ENCODE data around the gene GULP1. TPM values are rescaled to one million over a fixed set of nuclear protein-coding genes. Genes with fewer than 3 reads are reported as not detected.

Gene GULP1
- total and polyA plus RNA-seq, 2 experiments from 2014 or later: 94.6 to 181 TPM

DNA sequence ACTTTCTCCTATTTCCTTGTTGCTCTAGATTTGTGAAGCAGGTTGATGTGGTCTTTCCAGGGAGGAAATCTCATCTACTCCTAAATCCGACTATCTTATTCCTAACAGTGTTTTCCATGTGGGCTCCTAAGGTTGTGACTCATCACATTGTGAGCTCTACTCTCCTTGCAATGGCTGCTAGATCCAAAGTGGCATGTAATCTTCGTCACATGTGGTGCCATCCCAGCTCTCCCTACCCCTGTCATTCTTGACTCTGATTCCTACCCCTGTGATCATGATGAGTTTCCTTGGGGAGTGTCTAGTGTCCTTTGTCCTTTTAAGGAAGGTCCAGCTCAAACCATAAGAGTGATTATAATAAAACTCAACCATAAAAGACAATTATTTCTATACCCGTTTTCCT lies 47.3 kb upstream of the GULP1 start:
- Mint-ChIP-seq H3K9me3 (peaks cover 5% of the 10 kb centered on the region), H3K4me3 (no peak overlapping the region), H3K36me3 (ENCODE audit: low read depth) (peaks cover 15% of the 10 kb centered on the region), H3K27me3 (ENCODE audit: insufficient read depth, low read depth, poor library complexity) (peaks cover 2% of the 10 kb centered on the region), H3K27ac (peak overlapping the region; percentile 68), H3K4me1 (peaks cover 16% of the 10 kb centered on the region)
- Histone ChIP-seq H3K27me3 (ENCODE audit: insufficient read depth) (no peaks in the 10 kb centered on the region), H3K9me2 (ENCODE audit: insufficient read depth) (no peaks in the 10 kb centered on the region), H3K36me3 (ENCODE audit: insufficient read depth) (no peaks in the 10 kb centered on the region), H4K20me1 (replicated peaks; ENCODE audit: insufficient read depth) (no peaks in the 10 kb centered on the region), H3K4me2 (no peak overlapping the region), H2AFZ (peak overlapping the region; percentile 78; the same call in 1 of the 2 replicates), H3F3A (replicated peaks; ENCODE audit: low read depth) (no peaks in the 10 kb centered on the region), H3K27ac (ENCODE audit: low read depth) (no peak overlapping the region), H3K4me1 (ENCODE audit: insufficient read depth) (peaks cover 17% of the 10 kb centered on the region; the same call in 1 of the 2 replicates), H3K79me2 (replicated peaks; ENCODE audit: insufficient read depth) (no peaks in the 10 kb centered on the region), H3K4me3 (no peak overlapping the region)
- ATAC-seq: no peak
- TF ChIP-seq EZH2 (IDR thresholded peaks at IDR 0.05; ENCODE audit: low read depth, unreplicated experiment) (no peak), NANOG (IDR thresholded peaks at IDR 0.05; ENCODE audit: borderline replicate concordance) (no peak), POLR2AphosphoS5 (IDR thresholded peaks at IDR 0.05; ENCODE audit: low read depth) (no peak)
- TF ChIP-seq, protein P1, sequence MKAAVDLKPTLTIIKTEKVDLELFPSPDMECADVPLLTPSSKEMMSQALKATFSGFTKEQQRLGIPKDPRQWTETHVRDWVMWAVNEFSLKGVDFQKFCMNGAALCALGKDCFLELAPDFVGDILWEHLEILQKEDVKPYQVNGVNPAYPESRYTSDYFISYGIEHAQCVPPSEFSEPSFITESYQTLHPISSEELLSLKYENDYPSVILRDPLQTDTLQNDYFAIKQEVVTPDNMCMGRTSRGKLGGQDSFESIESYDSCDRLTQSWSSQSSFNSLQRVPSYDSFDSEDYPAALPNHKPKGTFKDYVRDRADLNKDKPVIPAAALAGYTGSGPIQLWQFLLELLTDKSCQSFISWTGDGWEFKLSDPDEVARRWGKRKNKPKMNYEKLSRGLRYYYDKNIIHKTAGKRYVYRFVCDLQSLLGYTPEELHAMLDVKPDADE (IDR thresholded peaks at IDR 0.05): no peak
- TF ChIP-seq, protein P2, sequence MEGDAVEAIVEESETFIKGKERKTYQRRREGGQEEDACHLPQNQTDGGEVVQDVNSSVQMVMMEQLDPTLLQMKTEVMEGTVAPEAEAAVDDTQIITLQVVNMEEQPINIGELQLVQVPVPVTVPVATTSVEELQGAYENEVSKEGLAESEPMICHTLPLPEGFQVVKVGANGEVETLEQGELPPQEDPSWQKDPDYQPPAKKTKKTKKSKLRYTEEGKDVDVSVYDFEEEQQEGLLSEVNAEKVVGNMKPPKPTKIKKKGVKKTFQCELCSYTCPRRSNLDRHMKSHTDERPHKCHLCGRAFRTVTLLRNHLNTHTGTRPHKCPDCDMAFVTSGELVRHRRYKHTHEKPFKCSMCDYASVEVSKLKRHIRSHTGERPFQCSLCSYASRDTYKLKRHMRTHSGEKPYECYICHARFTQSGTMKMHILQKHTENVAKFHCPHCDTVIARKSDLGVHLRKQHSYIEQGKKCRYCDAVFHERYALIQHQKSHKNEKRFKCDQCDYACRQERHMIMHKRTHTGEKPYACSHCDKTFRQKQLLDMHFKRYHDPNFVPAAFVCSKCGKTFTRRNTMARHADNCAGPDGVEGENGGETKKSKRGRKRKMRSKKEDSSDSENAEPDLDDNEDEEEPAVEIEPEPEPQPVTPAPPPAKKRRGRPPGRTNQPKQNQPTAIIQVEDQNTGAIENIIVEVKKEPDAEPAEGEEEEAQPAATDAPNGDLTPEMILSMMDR (conservative IDR thresholded peaks at IDR 0.05; ENCODE audit: low read depth in 2 of 2): no peak
- no peak for DNase-seq (ENCODE audit: low spot score)

DNA sequence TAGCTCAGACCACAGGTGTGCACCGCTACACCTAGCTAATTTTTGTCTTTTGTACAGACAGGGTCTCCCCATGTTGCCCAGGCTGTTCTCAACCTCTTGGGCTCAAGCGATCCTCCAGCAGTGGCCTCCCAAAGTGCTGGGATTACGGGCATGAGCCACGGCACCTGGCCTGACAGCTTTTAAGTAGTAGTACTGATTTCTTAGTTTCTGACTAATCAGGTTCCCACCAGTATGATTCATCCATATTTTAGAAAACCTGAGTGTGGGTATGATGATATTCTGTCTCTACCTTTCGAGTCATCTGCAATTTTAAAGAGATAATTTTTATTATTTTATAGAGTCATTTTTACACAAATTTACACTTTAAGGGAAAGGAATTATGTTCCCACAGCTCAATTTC lies 46.4 kb upstream of the GULP1 start:
- TF ChIP-seq, protein P3, sequence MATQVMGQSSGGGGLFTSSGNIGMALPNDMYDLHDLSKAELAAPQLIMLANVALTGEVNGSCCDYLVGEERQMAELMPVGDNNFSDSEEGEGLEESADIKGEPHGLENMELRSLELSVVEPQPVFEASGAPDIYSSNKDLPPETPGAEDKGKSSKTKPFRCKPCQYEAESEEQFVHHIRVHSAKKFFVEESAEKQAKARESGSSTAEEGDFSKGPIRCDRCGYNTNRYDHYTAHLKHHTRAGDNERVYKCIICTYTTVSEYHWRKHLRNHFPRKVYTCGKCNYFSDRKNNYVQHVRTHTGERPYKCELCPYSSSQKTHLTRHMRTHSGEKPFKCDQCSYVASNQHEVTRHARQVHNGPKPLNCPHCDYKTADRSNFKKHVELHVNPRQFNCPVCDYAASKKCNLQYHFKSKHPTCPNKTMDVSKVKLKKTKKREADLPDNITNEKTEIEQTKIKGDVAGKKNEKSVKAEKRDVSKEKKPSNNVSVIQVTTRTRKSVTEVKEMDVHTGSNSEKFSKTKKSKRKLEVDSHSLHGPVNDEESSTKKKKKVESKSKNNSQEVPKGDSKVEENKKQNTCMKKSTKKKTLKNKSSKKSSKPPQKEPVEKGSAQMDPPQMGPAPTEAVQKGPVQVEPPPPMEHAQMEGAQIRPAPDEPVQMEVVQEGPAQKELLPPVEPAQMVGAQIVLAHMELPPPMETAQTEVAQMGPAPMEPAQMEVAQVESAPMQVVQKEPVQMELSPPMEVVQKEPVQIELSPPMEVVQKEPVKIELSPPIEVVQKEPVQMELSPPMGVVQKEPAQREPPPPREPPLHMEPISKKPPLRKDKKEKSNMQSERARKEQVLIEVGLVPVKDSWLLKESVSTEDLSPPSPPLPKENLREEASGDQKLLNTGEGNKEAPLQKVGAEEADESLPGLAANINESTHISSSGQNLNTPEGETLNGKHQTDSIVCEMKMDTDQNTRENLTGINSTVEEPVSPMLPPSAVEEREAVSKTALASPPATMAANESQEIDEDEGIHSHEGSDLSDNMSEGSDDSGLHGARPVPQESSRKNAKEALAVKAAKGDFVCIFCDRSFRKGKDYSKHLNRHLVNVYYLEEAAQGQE (IDR thresholded peaks at IDR 0.05; ENCODE audit: unreplicated experiment): no peak
- TF ChIP-seq, protein P1 (IDR thresholded peaks at IDR 0.05): no peak
- H3K4me2 ChIP-seq: no peak overlapping the region
- ATAC-seq (no peak), DNase-seq (ENCODE audit: low spot score) (no peak)
- no peak overlapping the region for H3K4me3 ChIP-seq
- Mint-ChIP-seq H3K27ac (no peak overlapping the region), H3K36me3 (ENCODE audit: low read depth) (peaks cover 6% of the 10 kb centered on the region), H3K27me3 (ENCODE audit: insufficient read depth, low read depth, poor library complexity) (peaks cover 2% of the 10 kb centered on the region), H3K9me3 (no peaks in the 10 kb centered on the region), H3K4me3 (no peak overlapping the region), H3K4me1 (peaks cover 19% of the 10 kb centered on the region)
- H3K27ac ChIP-seq (ENCODE audit: low read depth): no peak overlapping the region
- H3K79me2 ChIP-seq (replicated peaks; ENCODE audit: insufficient read depth): no peaks in the 10 kb centered on the region
- no peaks in the 10 kb centered on the region for H3F3A ChIP-seq (replicated peaks; ENCODE audit: low read depth)
- H3K4me1 ChIP-seq (ENCODE audit: insufficient read depth): peaks cover 24% of the 10 kb centered on the region
- no peaks in the 10 kb centered on the region for H3K36me3 ChIP-seq (ENCODE audit: insufficient read depth)
- H2AFZ ChIP-seq: no peak overlapping the region
- H3K9me2 ChIP-seq (ENCODE audit: insufficient read depth): no peaks in the 10 kb centered on the region
- no peaks in the 10 kb centered on the region for H4K20me1 ChIP-seq (replicated peaks; ENCODE audit: insufficient read depth)
- H3K27me3 ChIP-seq (ENCODE audit: insufficient read depth): no peaks in the 10 kb centered on the region

Data from GM23338 (cell line).